ENCODE measurements around the gene PRR7.

- TF ChIP-seq CTCF (IDR thresholded peaks at IDR 0.05) (no peak), POLR2A (IDR thresholded peaks at IDR 0.05) (no peak)
Observed at GRCh38 chr5:177428574-177429217, 17.9 kb upstream of the PRR7 start.
